Stomach smooth muscle (tissue), 2 donors: ENCODE results near the gene UROC1.

Source experiments
- H3K27ac ChIP-seq: one replicate; pipeline ENCODE4 v1.7.0; 2013; ENCODE audit warnings: mild to moderate bottlenecking, low read length, inconsistent platforms
- H3K27me3 ChIP-seq, 2 donors: one replicate each; pipeline ENCODE4 v1.7.0; 2013; ENCODE audit warnings: low read length in 2 of 2; ENCODE audit not compliant: insufficient read depth in 2 of 2, control insufficient read depth in 1 of 2
- H3K36me3 ChIP-seq, 2 donors: one replicate each; pipeline ENCODE4 v1.7.0; 2013; ENCODE audit warnings: low read length in 2 of 2; ENCODE audit not compliant: control insufficient read depth in 2 of 2, insufficient read depth in 2 of 2
- H3K4me1 ChIP-seq: one replicate; pipeline ENCODE4 v1.7.0; 2013; ENCODE audit warnings: low read length; ENCODE audit not compliant: control insufficient read depth, insufficient read depth
- H3K4me3 ChIP-seq, 2 donors: one replicate each; pipeline ENCODE4 v1.7.0; 2013; ENCODE audit warnings: low read length in 2 of 2
- H3K9ac ChIP-seq, 2 donors: one replicate each; pipeline ENCODE4 v1.7.0; 2013; ENCODE audit warnings: low read length in 2 of 2, mild to moderate bottlenecking in 1 of 2
- H3K9me3 ChIP-seq, 2 donors: one replicate each; pipeline ENCODE4 v1.7.0; 2013; ENCODE audit warnings: low read length in 2 of 2; ENCODE audit not compliant: control insufficient read depth in 2 of 2
- donor health status: healthy.
- donor health status: Pancreatic carcinoma.

Gene UROC1

DNA sequence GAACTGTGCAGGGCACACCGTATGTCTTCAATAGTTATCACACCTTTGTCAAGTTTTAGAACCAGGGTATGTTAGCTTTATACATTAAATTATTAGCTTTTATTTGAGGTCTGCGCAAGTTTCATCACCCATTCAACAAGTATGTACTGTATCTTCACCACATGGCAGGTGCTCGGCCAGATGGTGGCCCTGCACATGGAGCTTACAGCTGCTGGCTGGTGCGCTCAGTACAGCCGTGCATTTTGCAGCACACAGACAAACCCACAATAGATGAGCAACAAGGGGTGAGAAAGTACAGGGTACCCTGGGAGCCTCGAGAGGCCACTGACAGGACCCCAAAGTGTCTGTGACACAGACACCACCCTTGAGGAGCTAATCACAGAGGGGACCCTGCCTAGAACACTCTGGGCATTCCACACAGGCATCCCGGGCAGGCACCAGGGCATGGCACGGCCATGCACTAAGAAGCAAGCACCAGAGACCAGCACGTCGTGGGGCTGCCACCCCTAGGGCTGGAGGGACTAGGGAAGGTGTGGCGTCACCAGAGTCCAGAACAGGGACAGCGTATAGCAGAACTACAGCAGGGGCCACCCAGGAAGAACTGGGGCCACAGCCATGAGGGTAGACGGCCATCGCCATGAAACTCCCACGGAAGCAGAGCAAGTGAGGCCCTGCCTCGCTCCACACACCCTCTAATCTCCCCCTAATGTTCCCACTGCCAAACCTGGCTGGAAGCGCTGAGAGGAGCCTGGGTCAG lies 69.3 kb downstream of the UROC1 start:
- H3K9ac ChIP-seq, result no peak overlapping the region
- peaks cover 4% of the 10 kb centered on the region for H3K4me1 ChIP-seq
- H3K36me3 ChIP-seq, result peaks cover 25 to 33% of the 10 kb centered on the region in 2 donors
- H3K4me3 ChIP-seq, result no peak overlapping the region
- H3K27ac ChIP-seq, result no peak overlapping the region
- H3K9me3 ChIP-seq, result no peaks in the 10 kb centered on the region
- H3K27me3 ChIP-seq, result no peaks in the 10 kb centered on the region

DNA sequence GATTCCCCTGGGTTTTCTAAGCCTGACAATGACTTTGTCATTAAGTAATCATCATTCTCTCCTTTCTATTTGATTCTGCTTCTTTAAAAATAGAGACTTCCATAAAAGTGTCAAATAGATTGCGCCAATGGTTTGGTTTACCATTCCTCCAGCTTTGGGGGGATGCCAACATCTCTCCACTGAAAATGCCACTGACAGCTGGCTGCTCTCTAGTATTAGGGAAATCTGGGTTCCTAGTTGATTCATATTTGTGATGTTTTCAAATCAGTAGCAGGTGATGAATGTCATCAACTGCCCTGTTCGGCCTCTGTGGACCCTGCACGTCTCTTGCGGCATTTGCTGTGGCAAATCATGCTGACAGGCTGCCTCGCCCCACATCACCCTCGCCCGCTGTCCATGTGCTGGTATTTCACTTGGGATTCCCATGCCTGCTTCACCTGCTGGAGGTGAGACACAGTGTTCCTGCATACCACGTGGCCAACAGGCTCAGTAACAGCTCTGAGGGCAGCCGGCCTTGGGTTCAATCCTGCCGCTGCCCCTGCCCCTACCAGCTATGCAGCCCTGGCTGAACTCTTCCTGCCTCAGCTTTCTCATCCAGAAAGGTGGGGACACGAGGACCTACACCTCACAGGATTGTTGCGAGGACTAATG lies 70.0 kb downstream of the UROC1 start:
- H3K27ac ChIP-seq, result no peak overlapping the region
- H3K27me3 ChIP-seq, result no peaks in the 10 kb centered on the region
- H3K9ac ChIP-seq, result no peak overlapping the region
- peaks cover 25 to 33% of the 10 kb centered on the region in 2 donors for H3K36me3 ChIP-seq
- no peak overlapping the region for H3K4me3 ChIP-seq
- peaks cover 4% of the 10 kb centered on the region for H3K4me1 ChIP-seq
- no peaks in the 10 kb centered on the region for H3K9me3 ChIP-seq

DNA sequence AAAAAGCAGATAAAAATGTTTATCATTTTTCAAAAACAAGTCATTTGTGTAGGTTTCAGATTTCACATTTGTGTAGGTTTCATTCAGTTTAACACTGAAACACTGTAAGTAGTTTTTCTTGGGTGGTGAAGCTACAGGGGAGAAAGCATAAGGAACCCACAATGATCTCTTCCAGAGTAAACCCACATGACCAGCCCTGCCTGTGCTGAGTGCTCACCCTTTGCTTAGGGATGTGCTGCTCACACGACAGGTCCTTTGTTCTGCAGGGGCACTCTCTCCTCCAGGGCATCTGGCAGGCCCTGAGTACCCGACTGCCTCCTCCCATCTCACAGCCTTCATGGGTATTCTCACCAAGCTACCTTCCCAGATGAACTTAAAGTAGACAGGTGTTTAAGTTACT lies 70.8 kb downstream of the UROC1 start:
- Histone ChIP-seq H3K36me3 (peaks cover 18 to 27% of the 10 kb centered on the region in 2 donors), H3K9me3 (no peaks in the 10 kb centered on the region), H3K27me3 (no peaks in the 10 kb centered on the region), H3K4me3 (no peak overlapping the region), H3K9ac (no peak overlapping the region), H3K27ac (no peak overlapping the region), H3K4me1 (peaks cover 4% of the 10 kb centered on the region)

DNA sequence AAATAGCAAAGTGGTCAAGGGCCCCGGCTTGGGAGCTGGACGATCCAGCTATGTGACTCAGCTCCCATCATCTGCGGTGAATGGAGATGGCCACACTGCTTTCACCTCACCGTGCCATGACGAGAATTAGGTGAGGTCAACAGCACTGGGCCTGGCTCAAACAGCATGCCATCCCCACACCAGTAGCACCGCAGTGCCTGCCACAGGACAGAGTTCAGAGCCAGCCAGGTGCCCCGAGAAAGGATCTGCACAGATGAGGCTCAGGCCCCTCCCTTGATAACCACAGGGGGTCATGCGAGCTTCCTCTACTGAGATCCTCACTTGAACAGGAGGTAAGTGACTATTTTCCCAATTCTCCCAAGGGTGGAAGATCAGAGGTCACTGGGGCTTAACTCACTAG lies 71.3 kb downstream of the UROC1 start:
- Histone ChIP-seq H3K27ac (no peak overlapping the region), H3K4me1 (peaks cover 4% of the 10 kb centered on the region), H3K9ac (no peak overlapping the region), H3K9me3 (no peaks in the 10 kb centered on the region), H3K4me3 (no peak overlapping the region), H3K27me3 (no peaks in the 10 kb centered on the region), H3K36me3 (peaks cover 14 to 22% of the 10 kb centered on the region in 2 donors)

DNA sequence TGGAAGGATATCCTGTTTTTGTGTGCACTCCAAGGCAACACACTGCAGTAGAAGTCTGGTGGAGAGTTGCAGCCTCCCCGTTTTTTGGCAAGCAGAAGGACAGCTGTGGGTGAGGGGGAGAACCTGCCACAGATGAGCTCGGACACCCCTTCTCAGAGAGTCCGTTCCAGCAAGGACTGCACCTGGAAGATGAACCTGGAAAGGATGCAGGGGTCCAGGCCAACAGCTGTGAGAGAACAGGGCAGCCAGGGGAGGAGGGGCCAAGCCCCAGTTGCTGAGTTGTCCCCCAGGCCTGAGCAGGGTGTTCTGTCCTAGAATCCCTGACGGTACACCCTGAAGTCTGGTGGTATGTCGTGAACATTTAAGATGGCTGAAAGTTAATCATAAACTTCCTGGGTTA lies 72.1 kb downstream of the UROC1 start:
- H3K9ac ChIP-seq, result no peak overlapping the region
- no peak overlapping the region for H3K27ac ChIP-seq
- no peak overlapping the region for H3K4me3 ChIP-seq
- peaks cover 8 to 17% of the 10 kb centered on the region in 2 donors for H3K36me3 ChIP-seq
- H3K9me3 ChIP-seq, result no peaks in the 10 kb centered on the region
- H3K4me1 ChIP-seq, result peaks cover 4% of the 10 kb centered on the region
- no peaks in the 10 kb centered on the region for H3K27me3 ChIP-seq

DNA sequence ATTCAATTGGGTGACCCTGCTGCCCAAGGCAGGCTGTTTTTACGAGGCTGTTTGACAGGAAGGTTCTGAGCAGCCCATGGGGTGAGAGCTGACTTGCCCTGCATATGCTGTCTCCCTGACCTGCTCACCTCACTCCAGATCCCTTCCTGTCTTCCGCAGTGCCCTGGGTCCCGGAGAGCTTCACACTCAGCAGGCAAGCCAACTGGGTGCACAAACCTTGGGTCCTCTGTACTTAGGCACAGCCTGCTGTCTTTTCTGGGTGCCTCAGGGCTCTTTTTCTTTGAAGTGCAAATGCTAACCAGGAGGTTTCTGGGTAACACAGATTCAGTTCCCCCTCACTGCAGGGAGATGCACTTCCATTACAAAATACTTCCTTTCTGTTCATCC lies 74.7 kb downstream of the UROC1 start:
- no peak overlapping the region for H3K9ac ChIP-seq
- peaks cover 5 to 14% of the 10 kb centered on the region in 2 donors for H3K36me3 ChIP-seq
- H3K27ac ChIP-seq, result no peak overlapping the region

DNA sequence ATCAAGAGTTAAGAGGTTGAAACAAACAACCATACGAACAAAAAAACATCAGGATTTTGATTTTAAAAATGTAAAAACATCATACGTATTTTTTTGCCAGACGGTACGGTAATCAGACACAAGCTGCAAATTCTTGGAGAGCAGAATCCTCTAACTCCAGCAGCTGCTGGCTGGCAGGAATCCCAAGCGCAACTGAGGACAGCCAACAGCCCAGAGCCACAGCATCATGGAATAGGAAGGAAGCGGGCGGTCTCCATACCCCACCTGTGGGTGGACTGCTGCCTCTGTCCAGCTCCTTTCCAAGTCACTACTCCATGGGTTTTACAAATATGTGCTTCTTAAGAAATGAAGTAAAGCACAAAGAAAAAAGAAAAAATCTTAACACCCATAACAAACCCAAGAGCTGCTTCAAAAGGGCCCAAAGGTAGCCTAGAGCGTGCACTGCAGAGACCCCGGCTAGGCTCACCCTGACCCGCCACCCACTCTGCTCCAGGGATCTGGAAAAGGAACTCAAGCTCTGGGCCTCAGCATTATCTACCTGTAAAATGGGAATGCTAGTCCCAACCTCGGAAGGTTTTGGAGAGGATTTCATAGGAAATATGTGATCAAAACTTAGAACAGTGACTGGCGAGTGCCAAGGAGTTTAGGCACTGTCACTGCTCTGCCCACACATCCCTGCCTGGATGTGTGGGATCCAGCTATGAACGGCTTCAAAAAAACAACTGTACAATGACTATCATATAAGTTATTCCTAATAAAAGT lies 75.3 kb downstream of the UROC1 start:
- Histone ChIP-seq H3K27ac (no peak overlapping the region), H3K9ac (no peak overlapping the region), H3K4me1 (no peaks in the 10 kb centered on the region), H3K4me3 (no peak overlapping the region), H3K9me3 (no peaks in the 10 kb centered on the region), H3K27me3 (no peaks in the 10 kb centered on the region), H3K36me3 (peaks cover 8 to 18% of the 10 kb centered on the region in 2 donors)

More for the DNA sequence above, 74.7 kb downstream of the UROC1 start:
- no peaks in the 10 kb centered on the region for H3K9me3 ChIP-seq
- no peak overlapping the region for H3K4me3 ChIP-seq
- peaks cover 4% of the 10 kb centered on the region for H3K4me1 ChIP-seq
- no peaks in the 10 kb centered on the region for H3K27me3 ChIP-seq

DNA sequence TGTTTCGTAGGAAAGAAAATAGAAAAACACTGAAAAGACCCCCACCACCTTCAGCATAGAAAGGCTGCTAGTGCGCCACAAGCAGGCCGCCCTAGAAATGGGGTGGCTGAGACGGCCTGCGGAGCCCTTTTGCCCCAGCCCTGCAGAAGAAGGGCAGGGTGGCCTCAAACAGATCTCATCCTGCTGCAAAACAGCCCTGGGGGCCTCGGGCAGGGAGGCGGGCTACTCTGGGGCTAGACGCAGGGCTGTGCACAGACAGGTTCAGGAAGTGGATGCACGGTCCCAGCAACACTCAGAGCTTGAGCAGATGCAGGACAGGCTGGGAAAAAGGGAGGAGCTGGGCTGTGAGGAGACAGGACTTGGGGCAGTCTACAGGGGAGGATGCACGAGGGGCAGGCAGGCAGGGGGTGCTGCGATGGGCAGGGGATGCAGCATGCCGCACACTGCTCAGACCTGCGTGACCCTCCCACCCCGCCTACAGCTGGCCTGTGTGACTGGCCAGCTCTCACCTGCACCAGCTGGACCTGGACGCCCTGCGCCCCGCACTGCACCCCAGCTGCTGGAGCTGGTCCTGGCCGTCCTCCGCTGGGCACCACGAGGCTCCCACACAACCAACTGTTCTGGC lies 76.2 kb downstream of the UROC1 start:
- Histone ChIP-seq H3K36me3 (peaks cover 12 to 21% of the 10 kb centered on the region in 2 donors), H3K4me3 (no peak overlapping the region), H3K9me3 (no peaks in the 10 kb centered on the region), H3K9ac (no peak overlapping the region), H3K4me1 (no peaks in the 10 kb centered on the region), H3K27ac (no peak overlapping the region), H3K27me3 (no peaks in the 10 kb centered on the region)

DNA sequence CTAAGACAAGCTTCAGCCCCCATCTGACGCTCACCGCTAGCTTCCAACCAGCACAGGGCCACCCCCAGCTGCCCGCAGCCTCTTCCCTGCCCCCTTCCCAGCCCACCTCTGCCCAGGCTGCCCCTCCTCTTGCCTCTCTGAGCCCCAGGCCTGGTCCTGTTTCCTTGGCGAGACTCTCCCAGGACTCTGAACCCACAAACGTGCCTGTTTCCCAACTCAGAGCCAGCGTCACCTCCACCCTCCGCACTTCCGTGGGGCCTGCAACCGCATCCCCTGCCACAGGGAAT lies 76.9 kb downstream of the UROC1 start:
- no peaks in the 10 kb centered on the region for H3K4me1 ChIP-seq
- no peaks in the 10 kb centered on the region for H3K9me3 ChIP-seq
- H3K9ac ChIP-seq, result no peak overlapping the region
- no peak overlapping the region for H3K27ac ChIP-seq
- H3K36me3 ChIP-seq, result peaks cover 14 to 24% of the 10 kb centered on the region in 2 donors
- H3K27me3 ChIP-seq, result no peaks in the 10 kb centered on the region
- no peak overlapping the region for H3K4me3 ChIP-seq

DNA sequence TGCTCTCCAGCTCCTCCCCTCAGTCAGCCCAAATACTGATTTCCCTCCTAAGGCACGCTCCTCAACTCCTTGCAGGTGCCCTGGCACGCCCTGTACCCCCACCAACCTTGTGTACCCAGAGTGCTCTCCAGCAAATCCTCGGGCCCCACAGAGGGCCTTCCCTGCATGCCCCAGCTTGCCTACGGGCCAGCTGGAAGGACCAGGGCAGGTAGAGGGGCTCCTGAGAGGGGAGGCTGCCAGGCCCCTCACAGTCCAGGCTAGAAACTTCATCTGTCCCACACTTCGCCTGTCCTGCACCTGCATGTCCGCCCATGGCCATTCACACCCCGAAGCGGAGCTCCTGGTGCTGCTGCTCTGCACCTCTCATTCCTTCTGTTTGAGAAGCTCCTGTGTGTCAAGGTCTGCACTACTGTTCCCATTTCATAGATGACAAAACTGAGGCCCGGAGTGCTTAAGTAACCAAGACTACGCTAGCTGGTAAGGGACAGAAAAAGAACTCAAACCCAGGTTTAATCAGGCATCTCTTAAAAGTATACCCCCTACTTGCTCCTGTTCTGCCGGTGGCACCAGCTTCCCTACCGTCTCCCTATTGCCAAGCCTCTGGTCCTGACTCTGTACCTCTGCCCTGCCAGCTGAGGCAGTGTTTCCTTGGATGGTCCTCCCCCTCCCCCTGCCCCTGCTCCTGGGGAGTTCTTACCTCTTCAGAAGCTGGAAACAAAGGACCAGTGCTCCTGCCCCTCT lies 77.4 kb downstream of the UROC1 start:
- peaks cover 15 to 24% of the 10 kb centered on the region in 2 donors for H3K36me3 ChIP-seq

More for the DNA sequence above, 77.4 kb downstream of the UROC1 start:
- Histone ChIP-seq H3K4me1 (no peaks in the 10 kb centered on the region), H3K9ac (no peak overlapping the region), H3K27ac (no peak overlapping the region), H3K9me3 (no peaks in the 10 kb centered on the region), H3K27me3 (no peaks in the 10 kb centered on the region), H3K4me3 (no peak overlapping the region)
